SK-N-SH treated with all-trans-retinoic acid at 6 μM for 48 hours (cell line): ENCODE measurements around the gene CGRRF1.

Experiments
- ATAC-seq: fragments of 200-7000 bp; cut with Tn5 transposase; 3 replicates; pipeline ENCODE4 v1.9.1; 2020; ENCODE audit warnings: mild to moderate bottlenecking, moderate library complexity
- ARNTL ChIP-seq: fragments of 450-650 bp; formaldehyde crosslinking; IDR thresholded peaks from 2 replicates; pipeline ENCODE4 v1.5.0; 2020; ENCODE audit warnings: low read depth, mild to moderate bottlenecking, moderate library complexity, borderline replicate concordance
- BACH2 ChIP-seq: fragments of 250-450 bp; sonication (Bioruptor Pico); IDR thresholded peaks from 2 replicates; pipeline ENCODE4 v1.9.0; 2021; ENCODE audit warnings: mild to moderate bottlenecking, borderline replicate concordance
- CSDC2 ChIP-seq: fragments of 250-450 bp; sonication (Bioruptor Pico); IDR thresholded peaks from 2 replicates; pipeline ENCODE4 v1.5.0; 2020; ENCODE audit warnings: mild to moderate bottlenecking, moderate library complexity
- ESRRG ChIP-seq: fragments of 250-450 bp; sonication (Bioruptor Pico); IDR thresholded peaks from 2 replicates; pipeline ENCODE4 v1.6.1; 2021; ENCODE audit warnings: mild to moderate bottlenecking
- GLIS3 ChIP-seq: fragments of 250-450 bp; sonication (Bioruptor Pico); IDR thresholded peaks from 2 replicates; pipeline ENCODE4 v1.5.0; 2020; ENCODE audit warnings: mild to moderate bottlenecking, moderate library complexity
- ISL1 ChIP-seq: fragments of 250-450 bp; sonication (Bioruptor Pico); IDR thresholded peaks from 2 replicates; pipeline ENCODE4 v2.1.2; 2022; ENCODE audit warnings: mild to moderate bottlenecking, moderate library complexity
- OSR1 ChIP-seq: fragments of 250-450 bp; sonication (Bioruptor Pico); IDR thresholded peaks from 2 replicates; pipeline ENCODE4 v1.8.0; 2022; ENCODE audit warnings: moderate library complexity, mild to moderate bottlenecking, inconsistent platforms
- PPARA ChIP-seq: fragments of 250-450 bp; sonication (Bioruptor Pico); IDR thresholded peaks from 2 replicates; pipeline ENCODE4 v1.5.0; 2020; ENCODE audit warnings: mild to moderate bottlenecking, borderline replicate concordance
- RARB ChIP-seq: fragments of 250-450 bp; sonication (Bioruptor Pico); IDR thresholded peaks from 2 replicates; pipeline ENCODE4 v1.8.0; 2021; ENCODE audit warnings: mild to moderate bottlenecking, moderate library complexity
- SNAI2 ChIP-seq: fragments of 250-450 bp; sonication (Bioruptor Pico); IDR thresholded peaks from 2 replicates; pipeline ENCODE4 v1.5.0; 2020; ENCODE audit warnings: mild to moderate bottlenecking, moderate library complexity
- TCF4 ChIP-seq: fragments of 250-450 bp; sonication (Bioruptor Pico); IDR thresholded peaks from 2 replicates; pipeline ENCODE4 v1.8.0; 2021; ENCODE audit warnings: mild to moderate bottlenecking, moderate library complexity, borderline replicate concordance
- TOX ChIP-seq: fragments of 250-450 bp; sonication (Bioruptor Pico); IDR thresholded peaks from 2 replicates; pipeline ENCODE4 v1.8.0; 2021; ENCODE audit warnings: mild to moderate bottlenecking, moderate library complexity, borderline replicate concordance
- ZC3H10 ChIP-seq: fragments of 250-450 bp; sonication (Bioruptor Pico); IDR thresholded peaks from 2 replicates; pipeline ENCODE4 v1.5.1; 2021; ENCODE audit warnings: mild to moderate bottlenecking, moderate library complexity
- ZFP3 ChIP-seq: fragments of 250-450 bp; sonication (Bioruptor Pico); IDR thresholded peaks from 2 replicates; pipeline ENCODE4 v1.5.0; 2020; ENCODE audit warnings: mild to moderate bottlenecking, moderate library complexity
- ZNF565 ChIP-seq: fragments of 450-650 bp; formaldehyde crosslinking; conservative IDR thresholded peaks from 2 replicates; pipeline ENCODE4 v1.5.0; 2020; ENCODE audit warnings: low read depth, mild to moderate bottlenecking, moderate library complexity
- ZNF70 ChIP-seq: fragments of 450-650 bp; formaldehyde crosslinking; IDR thresholded peaks from 2 replicates; pipeline ENCODE4 v1.5.0; 2020; ENCODE audit warnings: mild to moderate bottlenecking, moderate library complexity
- ZNF8 ChIP-seq: fragments of 450-650 bp; formaldehyde crosslinking; IDR thresholded peaks from 2 replicates; pipeline ENCODE4 v1.5.0; 2020; ENCODE audit warnings: mild to moderate bottlenecking, moderate library complexity
- TF ChIP-seq, protein P1 (sequence below): fragments of 250-450 bp; sonication (Bioruptor Pico); IDR thresholded peaks from 2 replicates; pipeline ENCODE4 v1.5.0; 2020; ENCODE audit warnings: mild to moderate bottlenecking, moderate library complexity
- TF ChIP-seq, protein P2 (sequence below): fragments of 250-450 bp; sonication (Bioruptor Pico); IDR thresholded peaks from 2 replicates; pipeline ENCODE4 v1.8.0; 2020; ENCODE audit warnings: mild to moderate bottlenecking, moderate library complexity, borderline replicate concordance
- TF ChIP-seq, protein P3 (sequence below): fragments of 250-450 bp; sonication (Bioruptor Pico); IDR thresholded peaks from 2 replicates; pipeline ENCODE4 v1.5.1; 2020; ENCODE audit warnings: low read depth, mild to moderate bottlenecking, moderate library complexity
- TF ChIP-seq, protein P4 (sequence below): fragments of 250-450 bp; sonication (Bioruptor Pico); IDR thresholded peaks from 2 replicates; pipeline ENCODE4 v1.8.0; 2021; ENCODE audit warnings: low read depth, mild to moderate bottlenecking, moderate library complexity, borderline replicate concordance
- TF ChIP-seq, protein P5 (sequence below): fragments of 250-450 bp; sonication (Bioruptor Pico); IDR thresholded peaks from 2 replicates; pipeline ENCODE4 v1.5.1; 2021; ENCODE audit warnings: mild to moderate bottlenecking, moderate library complexity

Gene CGRRF1

DNA sequence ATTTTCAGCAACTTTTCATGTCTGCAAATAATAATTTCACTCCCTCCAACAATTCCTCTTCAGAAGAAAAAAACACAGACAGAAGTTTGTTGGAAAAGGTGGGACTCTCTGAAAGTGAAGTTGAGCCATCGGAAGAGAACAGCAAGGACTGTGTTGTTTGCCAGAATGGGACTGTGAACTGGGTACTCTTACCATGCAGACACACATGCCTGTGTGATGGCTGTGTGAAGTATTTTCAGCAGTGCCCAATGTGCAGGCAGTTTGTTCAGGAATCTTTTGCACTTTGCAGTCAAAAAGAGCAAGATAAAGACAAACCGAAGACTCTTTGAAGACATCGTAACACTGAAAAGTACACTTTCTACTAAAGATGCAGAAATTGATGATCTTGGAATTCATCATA, 28.3 kb downstream of the CGRRF1 start (continued):
- TF ChIP-seq BACH2 (CRISPR knock-in tag) (no peak), OSR1 (CRISPR knock-in tag) (no peak), ZNF8 (no peak), ZFP3 (CRISPR knock-in tag) (no peak)

DNA sequence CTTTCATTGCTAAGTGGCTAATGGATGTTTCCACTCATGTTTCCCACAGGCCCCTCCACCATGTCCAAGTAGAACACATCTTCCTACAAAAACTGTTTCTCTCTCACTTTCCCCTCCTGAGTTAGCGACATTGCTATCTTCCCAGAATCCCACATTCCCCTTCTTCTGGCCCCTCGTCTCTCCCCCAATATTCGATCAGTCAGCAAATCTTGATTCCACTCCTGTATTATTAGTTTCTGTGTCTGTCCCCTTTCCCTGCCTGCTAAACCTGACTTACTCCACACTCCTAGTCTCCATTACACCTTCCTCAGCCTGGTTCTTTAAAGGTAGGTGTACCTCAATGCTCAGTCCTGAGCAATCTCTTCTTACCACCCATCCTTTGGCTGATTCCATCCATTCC, 37.9 kb downstream of the CGRRF1 start:
- TF ChIP-seq GLIS3 (CRISPR knock-in tag) (no peak), BACH2 (CRISPR knock-in tag) (no peak), ZNF8 (no peak), ZNF565 (CRISPR knock-in tag) (no peak), TCF4 (CRISPR knock-in tag) (no peak), CSDC2 (CRISPR knock-in tag) (no peak), ZNF70 (CRISPR knock-in tag) (no peak), ZC3H10 (CRISPR knock-in tag) (no peak), ESRRG (no peak), RARB (CRISPR knock-in tag) (no peak), OSR1 (CRISPR knock-in tag) (no peak), SNAI2 (CRISPR knock-in tag) (no peak), ARNTL (CRISPR knock-in tag) (no peak), PPARA (CRISPR knock-in tag) (no peak), ZFP3 (CRISPR knock-in tag) (no peak), TOX (CRISPR knock-in tag) (no peak)
- TF ChIP-seq, protein P1, sequence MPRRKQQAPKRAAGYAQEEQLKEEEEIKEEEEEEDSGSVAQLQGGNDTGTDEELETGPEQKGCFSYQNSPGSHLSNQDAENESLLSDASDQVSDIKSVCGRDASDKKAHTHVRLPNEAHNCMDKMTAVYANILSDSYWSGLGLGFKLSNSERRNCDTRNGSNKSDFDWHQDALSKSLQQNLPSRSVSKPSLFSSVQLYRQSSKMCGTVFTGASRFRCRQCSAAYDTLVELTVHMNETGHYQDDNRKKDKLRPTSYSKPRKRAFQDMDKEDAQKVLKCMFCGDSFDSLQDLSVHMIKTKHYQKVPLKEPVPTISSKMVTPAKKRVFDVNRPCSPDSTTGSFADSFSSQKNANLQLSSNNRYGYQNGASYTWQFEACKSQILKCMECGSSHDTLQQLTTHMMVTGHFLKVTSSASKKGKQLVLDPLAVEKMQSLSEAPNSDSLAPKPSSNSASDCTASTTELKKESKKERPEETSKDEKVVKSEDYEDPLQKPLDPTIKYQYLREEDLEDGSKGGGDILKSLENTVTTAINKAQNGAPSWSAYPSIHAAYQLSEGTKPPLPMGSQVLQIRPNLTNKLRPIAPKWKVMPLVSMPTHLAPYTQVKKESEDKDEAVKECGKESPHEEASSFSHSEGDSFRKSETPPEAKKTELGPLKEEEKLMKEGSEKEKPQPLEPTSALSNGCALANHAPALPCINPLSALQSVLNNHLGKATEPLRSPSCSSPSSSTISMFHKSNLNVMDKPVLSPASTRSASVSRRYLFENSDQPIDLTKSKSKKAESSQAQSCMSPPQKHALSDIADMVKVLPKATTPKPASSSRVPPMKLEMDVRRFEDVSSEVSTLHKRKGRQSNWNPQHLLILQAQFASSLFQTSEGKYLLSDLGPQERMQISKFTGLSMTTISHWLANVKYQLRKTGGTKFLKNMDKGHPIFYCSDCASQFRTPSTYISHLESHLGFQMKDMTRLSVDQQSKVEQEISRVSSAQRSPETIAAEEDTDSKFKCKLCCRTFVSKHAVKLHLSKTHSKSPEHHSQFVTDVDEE (CRISPR knock-in tag), result no peak
- TF ChIP-seq, protein P2, sequence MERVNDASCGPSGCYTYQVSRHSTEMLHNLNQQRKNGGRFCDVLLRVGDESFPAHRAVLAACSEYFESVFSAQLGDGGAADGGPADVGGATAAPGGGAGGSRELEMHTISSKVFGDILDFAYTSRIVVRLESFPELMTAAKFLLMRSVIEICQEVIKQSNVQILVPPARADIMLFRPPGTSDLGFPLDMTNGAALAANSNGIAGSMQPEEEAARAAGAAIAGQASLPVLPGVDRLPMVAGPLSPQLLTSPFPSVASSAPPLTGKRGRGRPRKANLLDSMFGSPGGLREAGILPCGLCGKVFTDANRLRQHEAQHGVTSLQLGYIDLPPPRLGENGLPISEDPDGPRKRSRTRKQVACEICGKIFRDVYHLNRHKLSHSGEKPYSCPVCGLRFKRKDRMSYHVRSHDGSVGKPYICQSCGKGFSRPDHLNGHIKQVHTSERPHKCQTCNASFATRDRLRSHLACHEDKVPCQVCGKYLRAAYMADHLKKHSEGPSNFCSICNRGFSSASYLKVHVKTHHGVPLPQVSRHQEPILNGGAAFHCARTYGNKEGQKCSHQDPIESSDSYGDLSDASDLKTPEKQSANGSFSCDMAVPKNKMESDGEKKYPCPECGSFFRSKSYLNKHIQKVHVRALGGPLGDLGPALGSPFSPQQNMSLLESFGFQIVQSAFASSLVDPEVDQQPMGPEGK (CRISPR knock-in tag), result no peak
- TF ChIP-seq, protein P3, sequence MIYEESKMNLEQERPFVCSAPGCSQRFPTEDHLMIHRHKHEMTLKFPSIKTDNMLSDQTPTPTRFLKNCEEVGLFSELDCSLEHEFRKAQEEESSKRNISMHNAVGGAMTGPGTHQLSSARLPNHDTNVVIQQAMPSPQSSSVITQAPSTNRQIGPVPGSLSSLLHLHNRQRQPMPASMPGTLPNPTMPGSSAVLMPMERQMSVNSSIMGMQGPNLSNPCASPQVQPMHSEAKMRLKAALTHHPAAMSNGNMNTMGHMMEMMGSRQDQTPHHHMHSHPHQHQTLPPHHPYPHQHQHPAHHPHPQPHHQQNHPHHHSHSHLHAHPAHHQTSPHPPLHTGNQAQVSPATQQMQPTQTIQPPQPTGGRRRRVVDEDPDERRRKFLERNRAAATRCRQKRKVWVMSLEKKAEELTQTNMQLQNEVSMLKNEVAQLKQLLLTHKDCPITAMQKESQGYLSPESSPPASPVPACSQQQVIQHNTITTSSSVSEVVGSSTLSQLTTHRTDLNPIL (CRISPR knock-in tag), result no peak
- TF ChIP-seq, protein P4, sequence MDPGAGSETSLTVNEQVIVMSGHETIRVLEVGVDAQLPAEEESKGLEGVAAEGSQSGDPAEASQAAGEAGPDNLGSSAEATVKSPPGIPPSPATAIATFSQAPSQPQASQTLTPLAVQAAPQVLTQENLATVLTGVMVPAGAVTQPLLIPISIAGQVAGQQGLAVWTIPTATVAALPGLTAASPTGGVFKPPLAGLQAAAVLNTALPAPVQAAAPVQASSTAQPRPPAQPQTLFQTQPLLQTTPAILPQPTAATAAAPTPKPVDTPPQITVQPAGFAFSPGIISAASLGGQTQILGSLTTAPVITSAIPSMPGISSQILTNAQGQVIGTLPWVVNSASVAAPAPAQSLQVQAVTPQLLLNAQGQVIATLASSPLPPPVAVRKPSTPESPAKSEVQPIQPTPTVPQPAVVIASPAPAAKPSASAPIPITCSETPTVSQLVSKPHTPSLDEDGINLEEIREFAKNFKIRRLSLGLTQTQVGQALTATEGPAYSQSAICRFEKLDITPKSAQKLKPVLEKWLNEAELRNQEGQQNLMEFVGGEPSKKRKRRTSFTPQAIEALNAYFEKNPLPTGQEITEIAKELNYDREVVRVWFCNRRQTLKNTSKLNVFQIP (CRISPR knock-in tag), result no peak
- no peak for ATAC-seq

DNA sequence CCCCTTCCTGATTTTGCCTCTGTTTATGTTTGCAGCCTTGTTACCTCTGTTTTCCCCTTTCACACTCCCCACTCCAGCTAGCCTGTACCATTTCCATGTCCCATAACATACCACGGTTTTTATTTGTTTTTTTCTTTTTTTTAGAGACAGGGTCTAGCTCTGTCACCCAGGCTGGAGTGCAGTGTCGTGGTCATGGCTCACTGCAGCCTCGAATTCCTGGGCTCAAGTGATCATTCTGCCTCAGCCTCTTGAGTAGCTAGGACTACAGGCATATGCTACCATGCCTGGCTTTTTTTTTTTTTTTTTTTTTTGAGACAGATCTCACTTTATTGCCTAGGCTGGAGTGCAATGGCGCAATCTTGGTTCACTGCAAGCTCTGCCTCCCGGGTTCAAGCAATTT, 38.8 kb downstream of the CGRRF1 start:
- no peak for ATAC-seq
- TF ChIP-seq, protein P1 (CRISPR knock-in tag), result no peak
- TF ChIP-seq, protein P5, sequence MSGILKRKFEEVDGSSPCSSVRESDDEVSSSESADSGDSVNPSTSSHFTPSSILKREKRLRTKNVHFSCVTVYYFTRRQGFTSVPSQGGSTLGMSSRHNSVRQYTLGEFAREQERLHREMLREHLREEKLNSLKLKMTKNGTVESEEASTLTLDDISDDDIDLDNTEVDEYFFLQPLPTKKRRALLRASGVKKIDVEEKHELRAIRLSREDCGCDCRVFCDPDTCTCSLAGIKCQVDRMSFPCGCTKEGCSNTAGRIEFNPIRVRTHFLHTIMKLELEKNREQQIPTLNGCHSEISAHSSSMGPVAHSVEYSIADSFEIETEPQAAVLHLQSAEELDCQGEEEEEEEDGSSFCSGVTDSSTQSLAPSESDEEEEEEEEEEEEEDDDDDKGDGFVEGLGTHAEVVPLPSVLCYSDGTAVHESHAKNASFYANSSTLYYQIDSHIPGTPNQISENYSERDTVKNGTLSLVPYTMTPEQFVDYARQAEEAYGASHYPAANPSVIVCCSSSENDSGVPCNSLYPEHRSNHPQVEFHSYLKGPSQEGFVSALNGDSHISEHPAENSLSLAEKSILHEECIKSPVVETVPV (CRISPR knock-in tag), result no peak
- TF ChIP-seq SNAI2 (CRISPR knock-in tag), result no peak
- TF ChIP-seq RARB (CRISPR knock-in tag), result no peak
- no peak for TF ChIP-seq GLIS3 (CRISPR knock-in tag)
- TF ChIP-seq ISL1, result no peak
- TF ChIP-seq ARNTL (CRISPR knock-in tag), result no peak
- no peak for TF ChIP-seq TCF4 (CRISPR knock-in tag)
- no peak for TF ChIP-seq ZFP3 (CRISPR knock-in tag)
- TF ChIP-seq ESRRG, result no peak
- TF ChIP-seq, protein P4 (CRISPR knock-in tag), result no peak
- no peak for TF ChIP-seq TOX (CRISPR knock-in tag)
- no peak for TF ChIP-seq ZNF8
- no peak for TF ChIP-seq ZNF70 (CRISPR knock-in tag)
- TF ChIP-seq, protein P3 (CRISPR knock-in tag), result no peak
